GM19455 (cell line): Measurements from ENCODE around the gene MTUS2.

Source experiments
- ATAC-seq: cut with Tn5 transposase; IDR thresholded peaks from one replicate; pipeline ENCODE4 v1.9.1; 2021; ENCODE audit not compliant: unreplicated experiment

MTUS2 gene

GRCh38 chr13:29537736-29538651 is 717.9 kb downstream of the MTUS2 start:
- no peak for ATAC-seq

DNA sequence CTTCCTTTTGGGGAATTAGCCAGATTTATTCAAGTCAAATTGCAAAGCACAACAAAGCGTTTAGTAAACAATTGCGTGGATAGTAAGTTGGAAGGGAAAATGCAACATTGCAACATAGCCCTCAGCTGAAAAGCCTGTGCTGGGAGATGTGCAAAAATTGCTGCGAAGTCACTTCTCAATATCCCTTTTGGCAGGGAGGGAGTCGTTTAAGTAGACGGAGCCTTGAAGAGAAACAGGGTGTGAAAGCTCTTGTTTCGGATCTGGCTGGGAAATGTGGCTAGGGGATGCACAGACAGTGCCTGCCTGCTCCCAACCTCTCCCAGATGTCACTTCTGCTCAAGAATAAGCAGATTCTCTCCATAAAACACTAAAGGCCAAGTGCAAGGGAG is 718.5 kb downstream of the MTUS2 start:
- ATAC-seq, result no peak

- ATAC-seq, result no peak
Measured at GRCh38 chr13:29539856-29540255, 719.7 kb downstream of the MTUS2 start.

DNA sequence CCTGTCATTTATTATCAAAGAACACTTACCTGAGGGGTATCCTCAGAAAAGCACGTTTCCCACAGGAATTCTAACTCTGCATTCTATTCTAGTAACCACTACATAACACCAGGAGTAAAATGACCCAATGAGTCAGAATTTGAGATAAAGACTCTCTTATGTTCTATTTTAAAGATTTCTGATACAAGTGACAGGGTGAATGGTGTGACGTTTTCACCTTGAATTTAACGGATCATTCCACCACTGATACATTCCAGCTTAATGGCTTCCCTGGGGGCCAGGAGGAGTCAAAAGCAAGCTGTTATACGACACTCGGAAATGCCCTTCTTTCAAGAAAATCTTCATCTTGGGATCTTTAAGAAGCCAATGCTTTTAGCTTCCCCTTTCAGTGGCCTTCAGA is 720.2 kb downstream of the MTUS2 start:
- no peak for ATAC-seq

DNA sequence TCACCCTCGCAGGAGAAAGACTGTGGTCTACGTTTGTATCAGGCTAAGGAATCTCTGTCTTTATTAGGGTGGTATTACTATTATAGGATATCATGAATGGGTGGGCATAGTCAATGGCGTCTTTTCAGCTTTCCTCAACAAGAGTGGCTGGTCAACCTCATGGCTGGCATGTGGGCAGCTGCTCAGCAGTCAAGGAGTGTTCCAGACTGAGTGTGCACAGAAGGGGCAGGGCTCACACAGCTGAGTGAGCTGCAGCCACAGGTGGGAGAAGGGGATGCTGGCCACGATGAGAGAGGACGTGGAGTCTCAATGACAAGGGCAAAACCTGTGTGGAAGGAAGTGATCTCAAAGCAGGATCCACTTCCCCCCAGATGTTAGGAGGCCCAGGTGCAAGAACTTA is 720.7 kb downstream of the MTUS2 start:
- ATAC-seq, result no peak

DNA sequence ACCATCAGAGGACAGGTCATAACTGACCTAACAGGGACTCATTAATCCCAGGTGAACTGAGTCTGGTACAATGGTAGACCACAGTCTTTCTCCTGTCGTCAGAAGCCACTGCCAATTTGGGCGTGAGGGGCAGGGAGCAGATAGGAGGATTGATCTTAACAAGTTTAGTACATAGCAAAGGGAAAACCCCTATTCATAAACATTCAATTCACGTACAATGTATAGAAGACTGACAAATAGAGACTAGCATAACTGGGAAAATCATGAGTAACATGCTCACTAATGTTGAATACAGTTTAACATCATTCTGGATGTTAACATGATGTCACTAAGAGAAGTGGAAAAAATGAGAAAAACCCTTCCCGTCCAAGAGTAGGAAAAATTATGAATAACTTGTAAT is 721.3 kb downstream of the MTUS2 start:
- ATAC-seq, result no peak

DNA sequence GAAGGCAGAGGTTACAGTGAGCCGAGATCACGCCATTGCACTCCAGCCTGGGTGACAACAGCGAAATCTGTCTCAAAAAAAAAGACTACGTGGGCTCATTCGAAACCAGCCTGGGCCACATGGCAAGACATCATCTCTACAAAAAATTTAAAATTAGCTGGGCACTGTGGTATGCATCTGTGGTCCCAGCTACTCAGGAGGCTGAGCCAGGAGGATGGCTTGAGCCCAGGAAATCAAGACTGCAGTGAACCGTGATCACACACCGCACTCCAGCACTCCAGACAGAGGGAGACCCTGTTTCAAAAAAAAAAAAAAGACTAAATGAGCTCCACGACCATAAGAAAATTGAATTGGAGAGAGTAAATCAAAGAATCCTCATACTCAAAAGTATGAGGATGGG is 722.2 kb downstream of the MTUS2 start:
- no peak for ATAC-seq

GRCh38 chr13:29543230-29544215 is 723.4 kb downstream of the MTUS2 start:
- peak; percentile 97 for ATAC-seq

DNA sequence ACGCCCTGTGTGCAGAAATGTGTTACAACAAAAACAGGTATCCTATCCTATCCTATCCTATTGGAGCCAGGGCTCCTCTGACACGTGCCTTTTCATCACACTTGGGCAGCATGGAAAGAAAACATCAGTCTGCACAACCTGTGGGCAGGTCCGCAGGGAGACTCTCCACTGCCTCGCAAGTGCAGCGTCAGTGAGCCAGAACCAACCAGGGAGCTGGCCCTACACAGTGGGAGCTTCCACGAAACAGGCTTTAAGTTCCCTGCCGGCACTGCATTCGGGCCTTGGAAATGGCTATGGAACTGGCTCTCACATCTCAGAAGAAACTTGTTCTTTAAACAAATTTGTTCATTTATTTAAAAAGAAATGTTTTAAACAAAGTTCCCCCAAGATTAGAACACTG is 725.8 kb downstream of the MTUS2 start:
- ATAC-seq, result no peak

- ATAC-seq, result no peak
Measured at GRCh38 chr13:29546662-29547061, 726.5 kb downstream of the MTUS2 start.

- ATAC-seq, result no peak
Measured at GRCh38 chr13:29547153-29547552, 727.0 kb downstream of the MTUS2 start.

GRCh38 chr13:29548722-29549121 is 728.6 kb downstream of the MTUS2 start:
- no peak for ATAC-seq

DNA sequence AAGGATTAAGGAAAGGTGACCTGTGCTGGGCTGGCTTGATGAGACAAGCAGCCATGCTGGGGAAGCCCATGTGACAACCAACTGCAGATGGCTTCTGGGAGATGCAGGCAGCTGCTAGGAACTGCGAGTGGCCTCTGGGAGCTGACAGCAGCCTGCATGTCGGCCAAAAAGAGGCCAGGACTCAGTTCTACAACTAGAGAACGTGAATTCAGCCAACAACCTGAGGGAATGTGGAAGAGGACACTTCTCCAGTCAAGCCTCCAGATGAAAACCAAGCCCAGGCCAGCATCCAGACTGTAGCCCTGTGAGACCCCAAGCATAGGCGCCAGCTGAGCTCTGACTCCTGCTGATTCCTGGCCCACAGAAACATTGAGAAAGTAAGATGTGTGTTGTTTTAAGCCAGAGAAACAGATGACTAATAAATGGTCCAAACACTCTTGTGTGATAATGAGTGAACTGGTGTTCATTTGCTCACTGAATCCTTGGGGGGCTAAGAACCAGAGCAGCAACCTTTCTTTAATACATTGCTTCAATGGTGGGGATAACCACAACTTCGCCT is 730.4 kb downstream of the MTUS2 start:
- ATAC-seq, result no peak

DNA sequence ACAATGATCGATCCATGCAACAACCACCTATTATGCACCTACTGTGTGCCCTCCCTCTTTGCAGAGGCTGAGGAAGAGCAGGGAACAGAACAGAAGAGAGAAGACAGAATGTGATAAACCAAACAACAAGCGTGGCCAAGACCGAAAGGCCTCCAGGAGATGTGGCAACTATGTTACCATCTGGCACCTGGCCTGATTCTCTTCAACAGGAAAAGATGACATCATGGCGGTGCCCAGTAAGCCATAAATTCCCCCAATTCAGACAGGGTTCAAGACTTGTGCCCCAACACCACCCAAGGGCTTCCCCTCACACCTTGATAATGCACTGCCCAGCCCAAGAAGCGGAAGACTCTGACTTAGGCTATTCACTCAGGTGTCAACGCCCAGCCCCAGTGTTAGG is 731.1 kb downstream of the MTUS2 start:
- no peak for ATAC-seq
